Cortex of kidney (tissue), 1 donor: ENCODE data around the gene RANBP3.
"Not testable (repeated sequence)": the region's sequence is repeated elsewhere in the genome, so short reads cannot be mapped to it uniquely, and the experiment has no call there.

Source experiments
- DNase-seq: peaks from one replicate; lab custom pipeline; 2025; lab: John Stamatoyannopoulos, UW

RANBP3 gene, protein sequence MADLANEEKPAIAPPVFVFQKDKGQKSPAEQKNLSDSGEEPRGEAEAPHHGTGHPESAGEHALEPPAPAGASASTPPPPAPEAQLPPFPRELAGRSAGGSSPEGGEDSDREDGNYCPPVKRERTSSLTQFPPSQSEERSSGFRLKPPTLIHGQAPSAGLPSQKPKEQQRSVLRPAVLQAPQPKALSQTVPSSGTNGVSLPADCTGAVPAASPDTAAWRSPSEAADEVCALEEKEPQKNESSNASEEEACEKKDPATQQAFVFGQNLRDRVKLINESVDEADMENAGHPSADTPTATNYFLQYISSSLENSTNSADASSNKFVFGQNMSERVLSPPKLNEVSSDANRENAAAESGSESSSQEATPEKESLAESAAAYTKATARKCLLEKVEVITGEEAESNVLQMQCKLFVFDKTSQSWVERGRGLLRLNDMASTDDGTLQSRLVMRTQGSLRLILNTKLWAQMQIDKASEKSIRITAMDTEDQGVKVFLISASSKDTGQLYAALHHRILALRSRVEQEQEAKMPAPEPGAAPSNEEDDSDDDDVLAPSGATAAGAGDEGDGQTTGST

GRCh38 chr19:5977785-5978605, at the start of gene RANBP3:
RANBP3 (minus strand) TSS chr19:5978140; CDS start chr19:5978082, 58 bp downstream.
- DNase-seq = peak; percentile 93

DNA sequence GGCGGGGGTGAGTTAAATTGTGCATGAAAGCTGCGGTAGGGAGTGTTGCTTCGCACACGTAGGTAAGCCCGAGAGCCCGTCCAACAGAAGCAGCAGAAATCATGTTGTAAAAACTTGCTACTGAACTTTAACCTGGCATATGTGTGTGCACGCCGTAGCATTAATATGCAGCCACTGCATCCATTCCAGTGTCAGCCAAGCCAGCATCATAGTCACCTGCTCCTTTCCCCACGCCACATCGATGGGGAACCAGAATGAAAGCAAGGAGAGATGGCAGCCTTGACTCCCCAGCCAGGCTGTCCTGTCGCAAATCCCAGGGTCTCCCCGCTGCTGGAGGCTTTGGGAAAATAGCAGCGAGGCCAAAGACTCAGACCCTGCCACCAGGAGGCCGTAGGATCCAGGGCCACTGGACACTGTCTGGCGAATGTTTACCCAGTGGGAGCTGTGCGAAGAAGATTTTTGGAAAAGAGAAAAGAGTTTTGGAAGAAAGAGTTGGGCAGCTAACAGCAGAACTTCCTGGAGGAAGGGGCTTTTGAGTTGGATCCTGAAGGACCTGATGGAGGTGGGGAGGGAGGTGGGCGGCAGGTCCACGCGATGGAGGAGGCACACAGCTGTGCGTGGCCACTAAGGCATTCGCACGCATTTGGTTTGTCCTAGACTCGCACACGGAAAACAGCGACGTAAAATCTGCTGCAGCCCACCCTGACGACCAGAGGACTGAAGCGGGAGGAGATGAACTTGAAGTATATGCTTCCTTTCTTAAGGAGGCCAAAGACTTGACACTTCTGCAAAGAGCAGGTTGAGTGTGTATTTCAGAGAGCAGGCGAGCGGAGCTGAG, 48.7 kb upstream of the RANBP3 start:
- no peak for DNase-seq

GRCh38 chr19:6024756-6025155, 46.8 kb upstream of the RANBP3 start:
- DNase-seq = not testable (repeated sequence)

DNA sequence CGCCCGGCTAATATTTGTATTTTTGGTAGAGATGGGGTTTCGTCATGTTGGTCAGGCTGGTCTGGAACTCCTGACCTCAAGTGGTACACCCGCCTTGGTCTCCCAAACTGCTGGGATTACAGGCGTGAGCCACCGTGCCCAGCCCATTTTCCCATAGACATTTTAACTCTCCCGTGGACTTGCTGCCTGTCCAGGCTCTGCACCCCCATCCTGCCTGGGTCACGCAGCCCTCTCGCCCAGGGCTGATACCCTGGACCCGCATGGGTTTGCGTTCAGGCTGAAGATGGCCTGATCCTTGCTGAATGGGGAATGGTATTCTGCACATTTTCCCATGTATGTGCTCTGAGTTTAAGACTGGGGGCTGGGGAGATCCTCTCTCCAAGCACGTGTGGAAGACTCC, 46.0 kb upstream of the RANBP3 start:
- no peak for DNase-seq

- DNase-seq = no peak
Measured at GRCh38 chr19:6023085-6023682, 45.2 kb upstream of the RANBP3 start.

- DNase-seq = no peak
Measured at GRCh38 chr19:6022570-6023064, 44.7 kb upstream of the RANBP3 start.

- no peak for DNase-seq
Measured at GRCh38 chr19:6021878-6022569, 44.1 kb upstream of the RANBP3 start.

GRCh38 chr19:6020972-6021805, 43.2 kb upstream of the RANBP3 start:
- no peak for DNase-seq

DNA sequence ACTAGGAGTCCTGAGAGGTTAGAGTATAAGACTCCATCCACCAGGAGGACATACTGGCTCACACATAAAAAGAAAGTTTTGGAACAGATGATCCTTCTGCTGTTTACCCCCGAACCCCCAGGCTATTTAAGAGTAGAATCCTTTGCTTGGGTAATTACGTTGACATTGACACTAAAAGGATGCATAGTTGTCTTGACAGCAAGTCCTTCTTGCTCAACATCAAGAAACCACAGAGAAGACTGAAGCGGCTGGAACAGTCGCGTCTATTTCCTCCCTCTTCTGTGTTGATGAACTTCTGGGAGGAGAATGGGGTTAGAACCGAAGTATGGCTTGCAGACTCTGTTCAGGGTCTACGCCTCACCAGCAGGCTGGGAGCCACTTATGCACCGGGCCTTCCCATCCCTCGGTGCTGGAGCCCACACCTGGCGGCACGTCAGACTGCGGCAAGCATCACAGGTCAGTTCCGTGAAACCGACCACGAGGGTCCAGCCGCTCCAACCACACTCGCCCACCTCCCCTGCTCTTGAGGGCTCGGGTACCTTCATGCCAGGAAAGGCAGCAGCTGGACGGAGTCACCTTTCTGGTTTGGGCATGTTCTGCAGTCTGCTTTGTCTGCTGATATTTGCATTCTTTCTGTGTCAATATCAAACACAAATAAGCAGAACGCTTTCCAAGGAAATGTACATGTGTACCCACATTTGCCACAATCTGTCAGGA, 42.4 kb upstream of the RANBP3 start:
- DNase-seq = no peak

DNA sequence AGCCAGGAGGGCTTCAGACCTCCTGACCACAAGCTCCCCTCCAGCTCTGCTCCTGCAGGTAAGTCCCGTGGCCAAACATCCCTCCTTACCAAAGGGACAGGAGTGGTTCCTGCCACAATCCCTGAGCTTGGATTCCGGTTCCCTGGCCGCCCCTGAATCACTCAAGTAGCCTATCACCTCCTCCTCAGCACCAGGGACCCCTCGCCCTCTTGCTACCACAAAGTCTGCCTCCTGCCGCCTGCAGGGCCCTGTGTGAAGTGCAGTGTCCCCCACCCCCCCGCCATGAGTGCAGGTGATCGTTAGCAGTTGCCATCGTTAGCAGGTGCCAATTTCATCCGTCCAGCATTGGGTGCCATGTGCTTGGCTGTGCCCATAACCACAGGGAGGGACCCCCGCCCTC, 40.8 kb upstream of the RANBP3 start:
- no peak for DNase-seq

DNA sequence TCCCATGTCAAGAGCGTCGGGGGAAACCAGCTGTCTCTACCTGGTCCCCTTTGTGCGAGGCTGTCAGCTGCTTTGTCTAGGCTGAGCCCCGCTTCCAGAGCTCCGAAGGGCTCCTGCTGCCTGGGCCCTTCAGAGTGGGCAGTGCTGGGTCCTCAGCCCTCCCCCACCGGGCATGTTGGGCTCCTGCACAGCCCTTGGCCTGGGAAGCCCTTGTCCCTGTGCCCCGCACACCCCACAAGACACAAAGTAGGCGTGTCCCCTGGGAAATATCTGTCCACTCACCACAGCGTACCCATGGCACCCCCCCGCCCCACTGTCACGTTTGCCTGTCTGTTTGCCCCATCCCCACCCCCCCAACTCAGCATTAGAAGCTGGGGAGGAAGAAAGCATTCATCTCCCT, 39.6 kb upstream of the RANBP3 start:
- DNase-seq = no peak

- DNase-seq = no peak
Measured at GRCh38 chr19:6015841-6016545, 38.1 kb upstream of the RANBP3 start.

GRCh38 chr19:6014551-6015135, 36.7 kb upstream of the RANBP3 start:
- DNase-seq = no peak

- DNase-seq = no peak
Measured at GRCh38 chr19:6012426-6013170, 34.7 kb upstream of the RANBP3 start.

- no peak for DNase-seq
Measured at GRCh38 chr19:6011794-6012193, 33.9 kb upstream of the RANBP3 start.

DNA sequence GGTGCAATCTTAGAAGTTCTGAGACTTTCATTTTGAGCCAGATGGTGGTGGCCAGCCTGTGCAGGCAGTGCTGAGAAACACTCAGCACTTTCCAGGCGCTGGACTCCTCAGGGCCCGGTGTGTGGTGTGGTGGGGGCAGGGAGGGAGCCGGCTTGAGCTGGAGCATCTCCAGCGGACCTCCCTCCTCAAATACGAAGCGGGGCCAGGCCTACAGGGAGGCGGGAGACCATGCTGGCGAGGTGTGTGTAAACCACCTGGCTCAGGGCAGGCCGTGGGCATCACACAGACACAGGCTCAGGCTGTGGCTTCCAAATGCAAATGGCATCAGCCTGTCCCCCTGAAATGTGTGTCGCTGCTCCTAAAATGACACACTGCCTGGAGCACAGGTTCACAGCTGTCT, 33.3 kb upstream of the RANBP3 start:
- DNase-seq = no peak

GRCh38 chr19:6010107-6010506, 32.2 kb upstream of the RANBP3 start:
- DNase-seq = no peak
